HEK293 (cell line): Measurements from ENCODE around the gene CCZ1B.
"Not testable (repeated sequence)": the region's sequence is repeated elsewhere in the genome, so short reads cannot be mapped to it uniquely, and the experiment has no call there.

Experiments used
- SP2 ChIP-seq: fragments of 450-650 bp; formaldehyde crosslinking; IDR thresholded peaks from 2 replicates; pipeline ENCODE4 v1.5.1; 2016; ENCODE audit warnings: missing biosample characterization, missing genetic modification characterization
- ZNF274 ChIP-seq, 2 experiments: fragments of 200-500 bp in 1 of 2; fragments of 450-650 bp in 1 of 2; sonication (Bioruptor generic) in 1 of 2; formaldehyde crosslinking in 1 of 2; IDR thresholded peaks; 2 replicates each; pipeline versions ENCODE4 v1.5.1 to v1.6.1; 2014 to 2016; ENCODE audit warnings: borderline replicate concordance in 1 of 2, inconsistent platforms in 1 of 2, low read length in 1 of 2, missing biosample characterization in 1 of 2, missing genetic modification characterization in 1 of 2
- TF ChIP-seq, protein P1 (sequence below): fragments of 450-650 bp; formaldehyde crosslinking; IDR thresholded peaks from 2 replicates; pipeline ENCODE4 v1.5.1; 2016; ENCODE audit warnings: missing biosample characterization, missing genetic modification characterization
- TF ChIP-seq, protein P2 (sequence below): fragments of 450-650 bp; formaldehyde crosslinking; IDR thresholded peaks from 2 replicates; pipeline ENCODE4 v1.5.1; 2016; ENCODE audit warnings: missing biosample characterization, missing genetic modification characterization

DNA sequence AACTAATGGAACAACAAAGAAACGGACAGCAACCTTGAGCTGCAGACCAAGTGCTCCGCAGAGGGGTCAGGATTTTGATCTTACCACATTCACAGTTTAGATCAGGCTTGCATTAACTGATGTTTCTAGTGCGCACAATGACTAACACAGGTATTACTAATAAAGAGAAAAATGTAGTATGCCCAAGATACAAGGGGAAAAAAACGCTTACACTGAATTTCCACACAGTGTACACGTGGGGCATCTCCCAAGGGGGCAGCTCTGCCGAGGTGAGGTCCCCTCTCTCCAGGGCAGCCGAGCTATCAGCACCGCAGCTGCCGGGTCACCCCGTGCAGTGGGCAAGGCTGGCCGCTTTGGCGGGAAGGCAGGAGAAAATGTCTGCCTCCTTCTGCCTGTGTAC, 26.2 kb downstream of the CCZ1B start:
- TF ChIP-seq, protein P1, sequence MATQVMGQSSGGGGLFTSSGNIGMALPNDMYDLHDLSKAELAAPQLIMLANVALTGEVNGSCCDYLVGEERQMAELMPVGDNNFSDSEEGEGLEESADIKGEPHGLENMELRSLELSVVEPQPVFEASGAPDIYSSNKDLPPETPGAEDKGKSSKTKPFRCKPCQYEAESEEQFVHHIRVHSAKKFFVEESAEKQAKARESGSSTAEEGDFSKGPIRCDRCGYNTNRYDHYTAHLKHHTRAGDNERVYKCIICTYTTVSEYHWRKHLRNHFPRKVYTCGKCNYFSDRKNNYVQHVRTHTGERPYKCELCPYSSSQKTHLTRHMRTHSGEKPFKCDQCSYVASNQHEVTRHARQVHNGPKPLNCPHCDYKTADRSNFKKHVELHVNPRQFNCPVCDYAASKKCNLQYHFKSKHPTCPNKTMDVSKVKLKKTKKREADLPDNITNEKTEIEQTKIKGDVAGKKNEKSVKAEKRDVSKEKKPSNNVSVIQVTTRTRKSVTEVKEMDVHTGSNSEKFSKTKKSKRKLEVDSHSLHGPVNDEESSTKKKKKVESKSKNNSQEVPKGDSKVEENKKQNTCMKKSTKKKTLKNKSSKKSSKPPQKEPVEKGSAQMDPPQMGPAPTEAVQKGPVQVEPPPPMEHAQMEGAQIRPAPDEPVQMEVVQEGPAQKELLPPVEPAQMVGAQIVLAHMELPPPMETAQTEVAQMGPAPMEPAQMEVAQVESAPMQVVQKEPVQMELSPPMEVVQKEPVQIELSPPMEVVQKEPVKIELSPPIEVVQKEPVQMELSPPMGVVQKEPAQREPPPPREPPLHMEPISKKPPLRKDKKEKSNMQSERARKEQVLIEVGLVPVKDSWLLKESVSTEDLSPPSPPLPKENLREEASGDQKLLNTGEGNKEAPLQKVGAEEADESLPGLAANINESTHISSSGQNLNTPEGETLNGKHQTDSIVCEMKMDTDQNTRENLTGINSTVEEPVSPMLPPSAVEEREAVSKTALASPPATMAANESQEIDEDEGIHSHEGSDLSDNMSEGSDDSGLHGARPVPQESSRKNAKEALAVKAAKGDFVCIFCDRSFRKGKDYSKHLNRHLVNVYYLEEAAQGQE (tag by site-specific recombination), result not testable (repeated sequence)
- TF ChIP-seq, protein P2, sequence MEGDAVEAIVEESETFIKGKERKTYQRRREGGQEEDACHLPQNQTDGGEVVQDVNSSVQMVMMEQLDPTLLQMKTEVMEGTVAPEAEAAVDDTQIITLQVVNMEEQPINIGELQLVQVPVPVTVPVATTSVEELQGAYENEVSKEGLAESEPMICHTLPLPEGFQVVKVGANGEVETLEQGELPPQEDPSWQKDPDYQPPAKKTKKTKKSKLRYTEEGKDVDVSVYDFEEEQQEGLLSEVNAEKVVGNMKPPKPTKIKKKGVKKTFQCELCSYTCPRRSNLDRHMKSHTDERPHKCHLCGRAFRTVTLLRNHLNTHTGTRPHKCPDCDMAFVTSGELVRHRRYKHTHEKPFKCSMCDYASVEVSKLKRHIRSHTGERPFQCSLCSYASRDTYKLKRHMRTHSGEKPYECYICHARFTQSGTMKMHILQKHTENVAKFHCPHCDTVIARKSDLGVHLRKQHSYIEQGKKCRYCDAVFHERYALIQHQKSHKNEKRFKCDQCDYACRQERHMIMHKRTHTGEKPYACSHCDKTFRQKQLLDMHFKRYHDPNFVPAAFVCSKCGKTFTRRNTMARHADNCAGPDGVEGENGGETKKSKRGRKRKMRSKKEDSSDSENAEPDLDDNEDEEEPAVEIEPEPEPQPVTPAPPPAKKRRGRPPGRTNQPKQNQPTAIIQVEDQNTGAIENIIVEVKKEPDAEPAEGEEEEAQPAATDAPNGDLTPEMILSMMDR (tag by site-specific recombination), result not testable (repeated sequence)
- not testable (repeated sequence) for TF ChIP-seq SP2 (tag by site-specific recombination); ZNF274 (IDR thresholded peaks at IDR 0.05; ENCODE audit: low read length); ZNF274 (tag by site-specific recombination; IDR thresholded peaks at IDR 0.05; ENCODE audit: borderline replicate concordance)
